Measurements from ENCODE around the gene CXCL12. TPM values are rescaled to one million over a fixed set of nuclear protein-coding genes. Genes with fewer than 3 reads are reported as not detected.

The CXCL12 gene
- polyA plus RNA-seq, 1 of the 3 experiments (the other 2 are of a cell fraction) = 4.7 TPM

GRCh38 chr10:44341886-44342285 is 43.0 kb downstream of the CXCL12 start:
- H3K9me3 ChIP-seq = no peaks in the 10 kb centered on the region
- H3K4me3 ChIP-seq (ENCODE audit: low read depth in 2 of 2, low read length in 1 of 2) = no peak overlapping the region
- no peaks in the 10 kb centered on the region for H3K27me3 ChIP-seq (ENCODE audit: insufficient read depth)
- 23% methylated on average over 3 of the region's 3 CpGs for WGBS (ENCODE audit: low lambda C conversion rate)
- H3K4me2 ChIP-seq = no peak overlapping the region
- H2AFZ ChIP-seq (ENCODE audit: low read depth) = no peak overlapping the region
- ChIA-PET POLR2A (no interaction called here), CTCF (interaction anchor here (1.2 kb wide), 1 partner anchor 31 kb away, joined by 3 read pairs; no protein-coding TSS in a partner anchor)
- H3K9me2 ChIP-seq = no peaks in the 10 kb centered on the region
- no peaks in the 10 kb centered on the region for H3F3A ChIP-seq (replicated peaks; ENCODE audit: insufficient read depth)
- no peaks in the 10 kb centered on the region for H3K79me2 ChIP-seq (ENCODE audit: insufficient read depth)
- DNase-seq = no peak
- H3K36me3 ChIP-seq (replicated peaks in 1 of 2; ENCODE audit: control insufficient read depth in 1 of 2, insufficient read depth in 2 of 2, low read length in 1 of 2) = no peaks in the 10 kb centered on the region
- H3K4me1 ChIP-seq (ENCODE audit: control insufficient read depth in 1 of 2, insufficient read depth in 2 of 2, low read depth in 1 of 2, low read length in 1 of 2) = no peaks in the 10 kb centered on the region
- no peak overlapping the region for H3K9ac ChIP-seq
- H4K20me1 ChIP-seq (ENCODE audit: insufficient read depth) = no peaks in the 10 kb centered on the region
- TF ChIP-seq CHD2 (IDR thresholded peaks at IDR 0.05; ENCODE audit: low read length, partially characterized antibody) (no peak), NRF1 (IDR thresholded peaks at IDR 0.05; ENCODE audit: low read depth, low read length) (no peak), REST (IDR thresholded peaks at IDR 0.05; ENCODE audit: low read depth, low read length) (no peak), RCOR1 (IDR thresholded peaks at IDR 0.05; ENCODE audit: low read length) (no peak), MXI1 (IDR thresholded peaks at IDR 0.05; ENCODE audit: low read depth, low read length) (no peak), ZBTB33 (IDR thresholded peaks at IDR 0.05; ENCODE audit: borderline replicate concordance, low read depth) (no peak), JUND (IDR thresholded peaks at IDR 0.05) (no peak), RAD21 (IDR thresholded peaks at IDR 0.05; ENCODE audit: low read length) (no peak)
- no peak overlapping the region for H3K27ac ChIP-seq (ENCODE audit: low read depth in 2 of 2, low read length in 1 of 2)

- TF ChIP-seq NFIC (IDR thresholded peaks at IDR 0.05; ENCODE audit: borderline replicate concordance) (no peak), TEAD4 (IDR thresholded peaks at IDR 0.05; ENCODE audit: borderline replicate concordance, insufficient read depth) (no peak), REST (IDR thresholded peaks at IDR 0.05; ENCODE audit: low read depth, low read length) (no peak), USF2 (IDR thresholded peaks at IDR 0.05; ENCODE audit: borderline replicate concordance, low read depth, low read length) (no peak), YY1 (IDR thresholded peaks at IDR 0.05; ENCODE audit: low read depth) (no peak), POLR2AphosphoS5 (IDR thresholded peaks at IDR 0.05; ENCODE audit: low read depth, low read length) (no peak), USF1 (IDR thresholded peaks at IDR 0.05; ENCODE audit: borderline replicate concordance, low read depth) (no peak)
- H3K9me2 ChIP-seq = no peaks in the 10 kb centered on the region
- H3K79me2 ChIP-seq (ENCODE audit: insufficient read depth) = no peaks in the 10 kb centered on the region
- H2AFZ ChIP-seq (ENCODE audit: low read depth) = no peak overlapping the region
- H3K4me1 ChIP-seq (ENCODE audit: control insufficient read depth in 1 of 2, insufficient read depth in 2 of 2, low read depth in 1 of 2, low read length in 1 of 2) = no peaks in the 10 kb centered on the region; a peak in 1 of 4 replicates
- no peaks in the 10 kb centered on the region for H3F3A ChIP-seq (replicated peaks; ENCODE audit: insufficient read depth)
- no peaks in the 10 kb centered on the region for H3K27me3 ChIP-seq (ENCODE audit: insufficient read depth)
- no peak for DNase-seq
- H3K36me3 ChIP-seq (replicated peaks in 1 of 2; ENCODE audit: control insufficient read depth in 1 of 2, insufficient read depth in 2 of 2, low read length in 1 of 2) = no peaks in the 10 kb centered on the region
- H3K9me3 ChIP-seq = no peaks in the 10 kb centered on the region
- 0% methylated on average over 2 of the region's 3 CpGs for WGBS (ENCODE audit: low lambda C conversion rate)
- H3K9ac ChIP-seq = no peak overlapping the region
- no peak overlapping the region for H3K4me2 ChIP-seq
- POLR2A ChIA-PET = no interaction called here
- no peak overlapping the region for H3K4me3 ChIP-seq (ENCODE audit: low read depth in 2 of 2, low read length in 1 of 2)
- CTCF ChIA-PET = no interaction called here
- H3K27ac ChIP-seq (ENCODE audit: low read depth in 2 of 2, low read length in 1 of 2) = no peak overlapping the region
- H4K20me1 ChIP-seq (ENCODE audit: insufficient read depth) = no peaks in the 10 kb centered on the region
Measured at GRCh38 chr10:44340557-44340956, 44.3 kb downstream of the CXCL12 start.
